NOMO-1 treated with dmso at 0.1 percent for 144 hours (cell line): ENCODE results near the gene OLFM2.

Experiments used
- DNase-seq: peaks from one replicate; lab custom pipeline; 2025; ENCODE audit not compliant: unreplicated experiment; lab: John Stamatoyannopoulos, UW

The OLFM2 gene

GRCh38 chr19:9910625-9911024 is 25.7 kb downstream of the OLFM2 start:
- no peak for DNase-seq

- DNase-seq: no peak
These were observed 27.1 kb downstream of the OLFM2 start for GRCh38 chr19:9909251-9909650.

- no peak for DNase-seq
These were observed 29.7 kb downstream of the OLFM2 start for GRCh38 chr19:9906475-9907087.

GRCh38 chr19:9903336-9903735 is 33.0 kb downstream of the OLFM2 start:
- no peak for DNase-seq

- DNase-seq: no peak
These were observed 34.7 kb downstream of the OLFM2 start for GRCh38 chr19:9901642-9902041.

- no peak for DNase-seq
These were observed 35.3 kb downstream of the OLFM2 start for GRCh38 chr19:9901020-9901419.

GRCh38 chr19:9891609-9892373 is 44.5 kb downstream of the OLFM2 start:
- no peak for DNase-seq

GRCh38 chr19:9885077-9885552 is 51.2 kb downstream of the OLFM2 start:
- DNase-seq: no peak

- DNase-seq: no peak
These were observed 52.6 kb downstream of the OLFM2 start for GRCh38 chr19:9883764-9884163.

GRCh38 chr19:9883231-9883758 is 53.0 kb downstream of the OLFM2 start:
- DNase-seq: no peak

- no peak for DNase-seq
These were observed 54.6 kb downstream of the OLFM2 start for GRCh38 chr19:9881720-9882119.

- DNase-seq: no peak
These were observed 57.7 kb downstream of the OLFM2 start for GRCh38 chr19:9878511-9879196.

GRCh38 chr19:9877780-9878510 is 58.4 kb downstream of the OLFM2 start:
- no peak for DNase-seq

- no peak for DNase-seq
These were observed 60.5 kb downstream of the OLFM2 start for GRCh38 chr19:9875796-9876195.

GRCh38 chr19:9875031-9875627 is 61.2 kb downstream of the OLFM2 start:
- DNase-seq: no peak

- no peak for DNase-seq
These were observed 63.6 kb downstream of the OLFM2 start for GRCh38 chr19:9872618-9873242.

GRCh38 chr19:9871626-9872338 is 64.5 kb downstream of the OLFM2 start:
- DNase-seq: no peak

- DNase-seq: no peak
These were observed 67.2 kb downstream of the OLFM2 start for GRCh38 chr19:9868983-9869617.
